ENCODE data around the gene CD200R1L.

GRCh38 chr3:112858410-112859069 is 11.9 kb upstream of the CD200R1L start:
- TF ChIP-seq GATA2 (IDR thresholded peaks at IDR 0.05; ENCODE audit: low read depth, low read length), result no peak
- no peak for TF ChIP-seq GATA3 (IDR thresholded peaks at IDR 0.05; ENCODE audit: low read depth, low read length)
